ENCODE data around the gene PRKD2.
A peak's percentile ranks its signal among the peaks of the same experiment; 100 is the strongest.

The PRKD2 gene

GRCh38 chr19:46745030-46745429 is 28.1 kb upstream of the PRKD2 start:
- TF ChIP-seq CTCF (IDR thresholded peaks at IDR 0.05), result no peak
- Histone ChIP-seq H3K27me3 (no peaks in the 10 kb centered on the region), H3K27ac (no peak overlapping the region), H3K36me3 (peaks cover 17% of the 10 kb centered on the region), H3K4me1 (ENCODE audit: control insufficient read depth in 1 of 2, insufficient read depth in 1 of 2, low read depth in 1 of 2, low read length in 1 of 2) (peaks cover 33 to 35% of the 10 kb centered on the region in 2 experiments), H3K4me3 (ENCODE audit: low read depth in 1 of 2, low read length in 1 of 2) (peak overlapping the region; percentile 95), H3K9me3 (no peaks in the 10 kb centered on the region)

GRCh38 chr19:46744005-46744691 is 27.2 kb upstream of the PRKD2 start:
- TF ChIP-seq CTCF (IDR thresholded peaks at IDR 0.05), result no peak

GRCh38 chr19:46742926-46743480 is 26.1 kb upstream of the PRKD2 start:
- peak overlapping the region; percentile 1 for H3K27ac ChIP-seq
- no peaks in the 10 kb centered on the region for H3K27me3 ChIP-seq
- peaks cover 33 to 35% of the 10 kb centered on the region in 2 experiments for H3K4me1 ChIP-seq (ENCODE audit: control insufficient read depth in 1 of 2, insufficient read depth in 1 of 2, low read depth in 1 of 2, low read length in 1 of 2)
- no peak for TF ChIP-seq CTCF (IDR thresholded peaks at IDR 0.05)
- no peaks in the 10 kb centered on the region for H3K9me3 ChIP-seq
- H3K36me3 ChIP-seq, result peaks cover 32% of the 10 kb centered on the region
- H3K4me3 ChIP-seq (ENCODE audit: low read depth in 1 of 2, low read length in 1 of 2), result no peak overlapping the region

More at GRCh38 chr19:46744005-46744691, 27.2 kb upstream of the PRKD2 start:
- peaks cover 21% of the 10 kb centered on the region for H3K36me3 ChIP-seq
- peaks cover 33 to 35% of the 10 kb centered on the region in 2 experiments for H3K4me1 ChIP-seq (ENCODE audit: control insufficient read depth in 1 of 2, insufficient read depth in 1 of 2, low read depth in 1 of 2, low read length in 1 of 2)
- H3K27ac ChIP-seq, result peak overlapping the region; percentile 46
- H3K4me3 ChIP-seq (ENCODE audit: low read depth in 1 of 2, low read length in 1 of 2), result peak overlapping the region; percentile 95
- no peaks in the 10 kb centered on the region for H3K9me3 ChIP-seq
- no peaks in the 10 kb centered on the region for H3K27me3 ChIP-seq

GRCh38 chr19:46741447-46741846 is 24.5 kb upstream of the PRKD2 start:
- H3K27ac ChIP-seq, result no peak overlapping the region
- peaks cover 26 to 33% of the 10 kb centered on the region in 2 experiments for H3K4me1 ChIP-seq (ENCODE audit: control insufficient read depth in 1 of 2, insufficient read depth in 1 of 2, low read depth in 1 of 2, low read length in 1 of 2)
- peaks cover 48% of the 10 kb centered on the region for H3K36me3 ChIP-seq
- H3K9me3 ChIP-seq, result no peaks in the 10 kb centered on the region
- no peak overlapping the region for H3K4me3 ChIP-seq (ENCODE audit: low read depth in 1 of 2, low read length in 1 of 2)
- no peak for TF ChIP-seq CTCF (IDR thresholded peaks at IDR 0.05)
- H3K27me3 ChIP-seq, result no peaks in the 10 kb centered on the region

- Histone ChIP-seq H3K4me1 (ENCODE audit: control insufficient read depth in 1 of 2, insufficient read depth in 1 of 2, low read depth in 1 of 2, low read length in 1 of 2) (peaks cover 28 to 32% of the 10 kb centered on the region in 2 experiments), H3K4me3 (ENCODE audit: low read depth in 1 of 2, low read length in 1 of 2) (no peak overlapping the region), H3K9me3 (no peaks in the 10 kb centered on the region), H3K27ac (no peak overlapping the region), H3K36me3 (peaks cover 56% of the 10 kb centered on the region), H3K27me3 (no peaks in the 10 kb centered on the region)
- no peak for TF ChIP-seq CTCF (IDR thresholded peaks at IDR 0.05)
Measured at GRCh38 chr19:46739290-46739771, 22.4 kb upstream of the PRKD2 start.

Data from neutrophil (primary cell).